Activated CD8-positive, alpha-beta memory T cell treated with anti-CD3 and anti-CD28 coated beads for 36 hours (primary cell): ENCODE data around the gene RPS27L. TPM values are rescaled to one million over a fixed set of nuclear protein-coding genes. Genes with fewer than 3 reads are reported as not detected.

Experiments
- CTCF ChIA-PET: fragments of 350-600 bp; sonication (Branson Sonifier 250); formaldehyde crosslinking; loops from one replicate; lab custom pipeline; 2021; ENCODE audit warnings: antibody characterized with exemption; lab: Charles Lee
- POLR2A ChIA-PET: fragments of 350-600 bp; sonication (Branson Sonifier 250); formaldehyde crosslinking; loops from one replicate; lab custom pipeline; 2021; ENCODE audit warnings: antibody characterized with exemption; lab: Charles Lee
- total RNA-seq, 2 experiments: library from RNA; stranded (reverse); gene quantifications; one replicate each; pipeline ENCODE4 v1.2.3, GENCODE V29; 2021

The RPS27L gene
- total RNA-seq, 2 experiments from 2014 or later: 160 to 166 TPM

GRCh38 chr15:63157891-63158431, 684 bp upstream of the RPS27L start:
- POLR2A ChIA-PET: interaction anchor here (0.7 to 1.4 kb wide), 5 partner anchors 15 to 75 kb away, joined by 4 to 10 read pairs (median 4); no protein-coding TSS in a partner anchor
- CTCF ChIA-PET: interaction anchor here (0.8 to 1.2 kb wide), 3 partner anchors 20 to 110 kb away, joined by 3 to 4 read pairs (median 3); no protein-coding TSS in a partner anchor

GRCh38 chr15:63156755-63157117, 541 bp downstream of the RPS27L start:
- POLR2A ChIA-PET: interaction anchor here (0.7 to 1.4 kb wide), 4 partner anchors 16 to 36 kb away, joined by 3 to 4 read pairs (median 4); no protein-coding TSS in a partner anchor
- CTCF ChIA-PET: interaction anchor here (0.8 to 1.0 kb wide), 2 partner anchors 34 to 46 kb away, joined by 3 to 4 read pairs; no protein-coding TSS in a partner anchor

GRCh38 chr15:63156086-63156710, 1.1 kb downstream of the RPS27L start:
- CTCF ChIA-PET: no interaction called here
- POLR2A ChIA-PET: interaction anchor here (0.7 to 1.4 kb wide), 4 partner anchors 17 to 36 kb away, joined by 3 to 4 read pairs (median 4); no protein-coding TSS in a partner anchor

- ChIA-PET POLR2A (interaction anchor here (0.7 kb wide), 1 partner anchor 17 kb away, joined by 3 read pairs; no protein-coding TSS in a partner anchor), CTCF (no interaction called here)
Observed at GRCh38 chr15:63155486-63155885, 1.8 kb downstream of the RPS27L start.

GRCh38 chr15:63151665-63152064, 5.6 kb downstream of the RPS27L start:
- CTCF ChIA-PET: no interaction called here
- POLR2A ChIA-PET: no interaction called here

- POLR2A ChIA-PET: no interaction called here
- CTCF ChIA-PET: interaction anchor here (0.5 to 0.9 kb wide), 2 partner anchors 31 to 98 kb away, joined by 3 to 4 read pairs; no protein-coding TSS in a partner anchor
Observed at GRCh38 chr15:63146684-63147083, 10.6 kb downstream of the RPS27L start.

GRCh38 chr15:63145426-63145825, 11.9 kb downstream of the RPS27L start:
- POLR2A ChIA-PET: no interaction called here
- CTCF ChIA-PET: no interaction called here

- ChIA-PET POLR2A (no interaction called here), CTCF (no interaction called here)
Observed at GRCh38 chr15:63140936-63141335, 16.3 kb downstream of the RPS27L start.

- CTCF ChIA-PET: no interaction called here
- POLR2A ChIA-PET: no interaction called here
Observed at GRCh38 chr15:63136742-63137141, 20.5 kb downstream of the RPS27L start.

GRCh38 chr15:63135804-63136203, 21.5 kb downstream of the RPS27L start:
- CTCF ChIA-PET: interaction anchor here (0.7 kb wide), 1 partner anchor 155 kb away, joined by 3 read pairs; no protein-coding TSS in a partner anchor
- POLR2A ChIA-PET: interaction anchor here (0.7 kb wide), 1 partner anchor 43 kb away, joined by 4 read pairs; no protein-coding TSS in a partner anchor

- CTCF ChIA-PET: interaction anchor here (0.7 kb wide), 1 partner anchor 156 kb away, joined by 3 read pairs; no protein-coding TSS in a partner anchor
- POLR2A ChIA-PET: interaction anchor here (0.7 kb wide), 1 partner anchor 43 kb away, joined by 4 read pairs; no protein-coding TSS in a partner anchor
Observed at GRCh38 chr15:63135281-63135680, 22.0 kb downstream of the RPS27L start.

GRCh38 chr15:63134245-63134985, 22.9 kb downstream of the RPS27L start:
- CTCF ChIA-PET: no interaction called here
- POLR2A ChIA-PET: no interaction called here

- ChIA-PET POLR2A (no interaction called here), CTCF (no interaction called here)
Observed at GRCh38 chr15:63133786-63134185, 23.5 kb downstream of the RPS27L start.

- POLR2A ChIA-PET: no interaction called here
Observed at GRCh38 chr15:63126726-63127125, 30.6 kb downstream of the RPS27L start.

GRCh38 chr15:63124506-63124905, 32.8 kb downstream of the RPS27L start:
- POLR2A ChIA-PET: no interaction called here
- CTCF ChIA-PET: no interaction called here

More at GRCh38 chr15:63126726-63127125, 30.6 kb downstream of the RPS27L start:
- CTCF ChIA-PET: interaction anchor here (0.7 kb wide), 1 partner anchor 57 kb away, joined by 3 read pairs; no protein-coding TSS in a partner anchor

- POLR2A ChIA-PET: no interaction called here
- CTCF ChIA-PET: no interaction called here
Observed at GRCh38 chr15:63122002-63122875, 35.0 kb downstream of the RPS27L start.

- CTCF ChIA-PET: no interaction called here
- POLR2A ChIA-PET: no interaction called here
Observed at GRCh38 chr15:63121382-63122001, 35.8 kb downstream of the RPS27L start, which contains the start of gene LACTB. TSS of gene LACTB (plus strand) at chr15:63121861. CDS start at chr15:63121872, 11 bp downstream.

GRCh38 chr15:63118854-63119253, 38.4 kb downstream of the RPS27L start:
- ChIA-PET CTCF (no interaction called here), POLR2A (interaction anchor here (1.0 kb wide), 1 partner anchor 70 kb away, joined by 3 read pairs; no protein-coding TSS in a partner anchor)
